ENCODE data around the gene LMCD1. TPM values are rescaled to one million over a fixed set of nuclear protein-coding genes. Genes with fewer than 3 reads are reported as not detected.

LMCD1 gene
- total RNA-seq, 4 donors from 2014 or later = 23.3 to 52.8 (median 34.8) TPM

DNA sequence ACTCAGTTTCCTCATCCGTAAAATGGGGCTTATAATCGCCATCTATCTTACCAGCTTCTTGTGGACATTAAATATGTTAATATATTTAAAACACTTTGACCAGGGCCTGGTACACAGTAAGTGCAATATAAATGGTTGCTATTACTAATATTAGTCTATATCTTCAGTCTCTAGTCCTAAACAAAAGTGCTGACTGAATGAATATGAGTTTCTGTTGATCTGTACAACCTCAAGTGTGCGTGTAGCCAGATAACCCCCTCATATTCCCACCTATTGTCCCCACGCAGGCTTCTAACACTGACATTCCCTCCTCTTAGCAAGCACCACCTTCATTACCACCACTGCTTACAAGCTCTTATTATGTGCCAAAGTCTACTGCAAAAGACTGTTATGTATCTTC is 27.6 kb upstream of the LMCD1 start:
- no peaks in the 10 kb centered on the region for H3K9me3 ChIP-seq
- no peak for DNase-seq
- H3K27me3 ChIP-seq = no peaks in the 10 kb centered on the region
- H3K4me3 ChIP-seq = no peak overlapping the region
- no peak for TF ChIP-seq POLR2A (IDR thresholded peaks at IDR 0.05)
- TF ChIP-seq, protein P1, sequence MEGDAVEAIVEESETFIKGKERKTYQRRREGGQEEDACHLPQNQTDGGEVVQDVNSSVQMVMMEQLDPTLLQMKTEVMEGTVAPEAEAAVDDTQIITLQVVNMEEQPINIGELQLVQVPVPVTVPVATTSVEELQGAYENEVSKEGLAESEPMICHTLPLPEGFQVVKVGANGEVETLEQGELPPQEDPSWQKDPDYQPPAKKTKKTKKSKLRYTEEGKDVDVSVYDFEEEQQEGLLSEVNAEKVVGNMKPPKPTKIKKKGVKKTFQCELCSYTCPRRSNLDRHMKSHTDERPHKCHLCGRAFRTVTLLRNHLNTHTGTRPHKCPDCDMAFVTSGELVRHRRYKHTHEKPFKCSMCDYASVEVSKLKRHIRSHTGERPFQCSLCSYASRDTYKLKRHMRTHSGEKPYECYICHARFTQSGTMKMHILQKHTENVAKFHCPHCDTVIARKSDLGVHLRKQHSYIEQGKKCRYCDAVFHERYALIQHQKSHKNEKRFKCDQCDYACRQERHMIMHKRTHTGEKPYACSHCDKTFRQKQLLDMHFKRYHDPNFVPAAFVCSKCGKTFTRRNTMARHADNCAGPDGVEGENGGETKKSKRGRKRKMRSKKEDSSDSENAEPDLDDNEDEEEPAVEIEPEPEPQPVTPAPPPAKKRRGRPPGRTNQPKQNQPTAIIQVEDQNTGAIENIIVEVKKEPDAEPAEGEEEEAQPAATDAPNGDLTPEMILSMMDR (IDR thresholded peaks at IDR 0.05) = no peak
- intact Hi-C loops (cut with DNase I) = no loop called here
- no peaks in the 10 kb centered on the region for H3K4me1 ChIP-seq
- 82 to 95% methylated on average over 4 of the region's 4 CpGs for WGBS, 2 donors
- no peak overlapping the region for H3K27ac ChIP-seq
- no peaks in the 10 kb centered on the region for H3K36me3 ChIP-seq

DNA sequence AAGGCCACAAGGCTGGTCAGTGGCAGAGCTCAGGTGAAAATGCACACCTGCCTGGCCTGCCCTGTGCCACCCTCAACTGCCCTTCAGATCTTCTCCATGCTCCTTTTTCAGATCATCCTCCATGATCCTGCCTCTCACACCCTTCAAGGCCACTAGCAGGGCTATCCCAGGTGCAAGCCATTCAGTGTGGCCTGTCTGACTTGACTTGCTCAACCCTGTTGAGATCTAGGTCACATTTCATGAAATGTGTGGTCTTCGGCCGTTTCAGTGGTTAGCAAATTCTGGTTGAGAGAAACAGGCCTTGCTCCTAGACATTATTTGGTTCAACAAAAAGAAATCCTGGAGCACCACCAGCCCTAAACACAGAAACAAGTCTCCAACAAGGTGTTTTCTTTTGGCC is 26.6 kb upstream of the LMCD1 start:
- no peaks in the 10 kb centered on the region for H3K9me3 ChIP-seq

DNA sequence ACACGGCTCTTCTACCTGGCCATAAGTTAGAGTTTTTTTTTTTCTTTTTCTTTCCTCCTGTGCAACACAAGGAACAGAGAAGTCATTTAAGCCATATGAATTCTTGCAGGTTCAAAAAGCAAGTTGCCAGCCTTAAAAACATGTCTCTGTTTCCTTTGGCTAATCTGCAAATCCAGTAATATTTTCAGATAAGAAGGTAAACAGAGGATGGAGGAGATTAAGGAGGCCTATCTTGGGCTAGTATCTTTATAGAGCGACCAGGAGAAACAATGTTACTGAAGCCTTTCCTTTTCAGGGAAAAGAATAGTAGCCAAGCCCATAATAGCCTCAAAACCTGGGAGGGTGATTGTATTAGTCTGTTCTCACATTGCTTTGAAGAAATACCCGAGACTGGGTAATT is 20.9 kb upstream of the LMCD1 start:
- TF ChIP-seq POLR2A (IDR thresholded peaks at IDR 0.05) = no peak
- TF ChIP-seq, protein P1 (IDR thresholded peaks at IDR 0.05) = no peak
- Histone ChIP-seq H3K4me1 (peaks cover 0 to 26% (median 0%) of the 10 kb centered on the region in 3 donors), H3K9me3 (no peaks in the 10 kb centered on the region), H3K36me3 (no peaks in the 10 kb centered on the region), H3K27me3 (no peaks in the 10 kb centered on the region), H3K27ac (no peak overlapping the region), H3K4me3 (no peak overlapping the region)
- WGBS, 2 donors = 69 to 79% methylated on average over 3 of the region's 3 CpGs
- DNase-seq = no peak
- intact Hi-C loops (cut with DNase I) = no loop called here

More for the DNA sequence above, 26.6 kb upstream of the LMCD1 start:
- intact Hi-C loops (cut with DNase I) = no loop called here
- Histone ChIP-seq H3K36me3 (no peaks in the 10 kb centered on the region), H3K4me3 (no peak overlapping the region), H3K27me3 (no peaks in the 10 kb centered on the region), H3K27ac (no peak overlapping the region), H3K4me1 (no peaks in the 10 kb centered on the region)
- no peak for DNase-seq
- 95 to 100% methylated on average over 2 of the region's 2 CpGs for WGBS, 2 donors
- TF ChIP-seq, protein P1 (IDR thresholded peaks at IDR 0.05) = no peak
- TF ChIP-seq POLR2A (IDR thresholded peaks at IDR 0.05) = no peak

DNA sequence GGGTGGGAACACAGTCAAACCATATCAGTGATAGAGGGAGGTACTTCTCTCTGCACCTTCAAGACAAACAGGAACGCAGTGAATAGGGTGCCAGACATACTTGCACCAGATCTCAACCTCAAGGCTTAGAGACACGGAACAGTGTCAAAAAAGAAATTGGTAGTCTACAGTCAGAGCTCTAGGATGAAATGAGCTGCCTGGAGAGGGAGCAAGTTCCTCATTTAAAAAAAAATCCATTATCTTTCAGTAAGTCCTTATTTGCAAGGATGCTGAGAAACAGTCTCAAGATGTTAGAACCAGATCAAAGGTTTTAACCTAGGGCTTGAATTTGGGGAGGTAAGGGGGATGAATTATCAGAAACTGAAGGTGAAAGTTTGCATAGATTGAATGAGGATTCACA is 20.2 kb upstream of the LMCD1 start:
- H3K27me3 ChIP-seq = no peaks in the 10 kb centered on the region
- intact Hi-C loops (cut with DNase I) = no loop called here

DNA sequence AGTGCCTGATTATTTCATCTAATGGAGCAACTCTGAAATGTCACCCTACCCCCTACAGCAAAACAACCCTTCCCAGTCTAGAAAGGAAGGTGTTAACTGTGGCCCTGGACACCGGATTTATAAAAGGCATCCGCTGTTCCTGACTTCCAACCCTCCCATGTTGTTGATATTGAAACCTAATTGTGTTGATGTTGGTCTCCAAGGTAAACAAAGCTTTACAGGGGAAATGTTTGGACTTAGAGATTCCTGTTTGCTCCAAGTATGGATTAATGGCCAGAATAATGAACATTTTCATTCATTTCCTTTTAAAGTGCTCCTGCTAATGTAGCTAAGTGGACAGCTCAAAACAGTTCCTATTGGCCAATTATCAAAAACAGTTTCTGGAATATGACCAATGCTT is 19.4 kb upstream of the LMCD1 start:
- Histone ChIP-seq H3K36me3 (no peaks in the 10 kb centered on the region), H3K4me3 (no peak overlapping the region), H3K4me1 (peaks cover 0 to 26% (median 0%) of the 10 kb centered on the region in 3 donors), H3K27me3 (no peaks in the 10 kb centered on the region), H3K27ac (peak overlapping the region in 3 of 4 donors; percentile 55 to 86 (median 77)), H3K9me3 (no peaks in the 10 kb centered on the region)
- TF ChIP-seq, protein P1 (IDR thresholded peaks at IDR 0.05) = no peak
- TF ChIP-seq POLR2A (IDR thresholded peaks at IDR 0.05) = no peak
- DNase-seq = no peak
- WGBS, 2 donors = 38 to 76% methylated on average over 2 of the region's 2 CpGs
- intact Hi-C loops (cut with DNase I) = no loop called here

More for the DNA sequence above, 20.2 kb upstream of the LMCD1 start:
- TF ChIP-seq, protein P1 (IDR thresholded peaks at IDR 0.05) = peak in 1 of 6 experiments; percentile 10
- TF ChIP-seq POLR2A (IDR thresholded peaks at IDR 0.05) = no peak
- Histone ChIP-seq H3K36me3 (no peaks in the 10 kb centered on the region), H3K4me3 (no peak overlapping the region), H3K9me3 (no peaks in the 10 kb centered on the region), H3K27ac (no peak overlapping the region), H3K4me1 (peaks cover 0 to 26% (median 0%) of the 10 kb centered on the region in 3 donors)
- DNase-seq = no peak
- WGBS, 2 donors = 80 to 82% methylated on average over 2 of the region's 2 CpGs
